H9 (cell line): ENCODE measurements around the gene TRIM52. TPM values are rescaled to one million over a fixed set of nuclear protein-coding genes. Genes with fewer than 3 reads are reported as not detected.
A peak's percentile ranks its signal among the peaks of the same experiment; 100 is the strongest.

ENCODE experiments used
- DNase-seq: peaks from one replicate; pipeline ENCODE4 v3.0.0-alpha.2; 2017
- H2AFZ ChIP-seq: one replicate; pipeline ENCODE4 v1.6.1; 2013; ENCODE audit warnings: mild to moderate bottlenecking, low read length, control low read depth, moderate library complexity
- H2AK5ac ChIP-seq: 2 replicates; pipeline ENCODE4 v1.6.1; 2013; ENCODE audit warnings: low read length, control low read depth, mixed read lengths; ENCODE audit not compliant: insufficient read length
- H2BK120ac ChIP-seq: one replicate; pipeline ENCODE4 v1.6.1; 2013; ENCODE audit warnings: low read depth, mild to moderate bottlenecking, low read length, control low read depth, inconsistent platforms; ENCODE audit not compliant: poor library complexity, severe bottlenecking
- H2BK12ac ChIP-seq: 2 replicates; pipeline ENCODE4 v1.6.1; 2013; ENCODE audit warnings: low read length, control low read depth, mixed read lengths, low read depth; ENCODE audit not compliant: insufficient read length
- H2BK15ac ChIP-seq: 2 replicates; pipeline ENCODE4 v1.6.1; 2013; ENCODE audit warnings: low read depth, low read length, control low read depth
- H2BK20ac ChIP-seq: one replicate; pipeline ENCODE4 v1.6.1; 2013; ENCODE audit warnings: low read depth, mild to moderate bottlenecking, low read length, control low read depth, inconsistent platforms; ENCODE audit not compliant: poor library complexity, severe bottlenecking
- H2BK5ac ChIP-seq: 2 replicates; pipeline ENCODE4 v1.6.1; 2013; ENCODE audit warnings: low read length, control low read depth, mixed read lengths; ENCODE audit not compliant: insufficient read length
- H3K14ac ChIP-seq: 2 replicates; pipeline ENCODE4 v1.6.1; 2013; ENCODE audit warnings: low read length, control low read depth; ENCODE audit not compliant: insufficient read depth
- H3K18ac ChIP-seq: 2 replicates; pipeline ENCODE4 v1.6.1; 2013; ENCODE audit warnings: low read depth, mild to moderate bottlenecking, mixed read lengths, low read length, control low read depth; ENCODE audit not compliant: insufficient read length
- H3K23ac ChIP-seq: 2 replicates; pipeline ENCODE4 v1.6.1; 2013; ENCODE audit warnings: low read length, control low read depth, mixed read lengths, low read depth; ENCODE audit not compliant: insufficient read length
- H3K23me2 ChIP-seq: 2 replicates; pipeline ENCODE4 v1.6.1; 2013; ENCODE audit warnings: low read depth, mild to moderate bottlenecking, mixed read lengths, low read length, control low read depth; ENCODE audit not compliant: insufficient read length, poor library complexity, severe bottlenecking
- H3K27ac ChIP-seq: 2 replicates; pipeline ENCODE4 v1.5.1; 2013; ENCODE audit warnings: low read length, control low read depth, mixed read lengths, low read depth; ENCODE audit not compliant: insufficient read length
- H3K27me3 ChIP-seq: 2 replicates; pipeline ENCODE4 v1.6.1; 2013; ENCODE audit warnings: low read length, control low read depth, inconsistent platforms; ENCODE audit not compliant: insufficient read depth
- H3K4ac ChIP-seq: 2 replicates; pipeline ENCODE4 v1.6.1; 2013; ENCODE audit warnings: low read depth, mild to moderate bottlenecking, control low read depth, inconsistent platforms, low read length, moderate library complexity
- H3K4me1 ChIP-seq: 2 replicates; pipeline ENCODE4 v1.6.1; 2013; ENCODE audit warnings: low read length, control low read depth, inconsistent platforms; ENCODE audit not compliant: insufficient read depth
- H3K4me2 ChIP-seq: 2 replicates; pipeline ENCODE4 v1.6.1; 2013; ENCODE audit warnings: low read length, control low read depth, mixed read lengths; ENCODE audit not compliant: insufficient read length, insufficient read depth
- H3K56ac ChIP-seq: 2 replicates; pipeline ENCODE4 v1.6.1; 2013; ENCODE audit warnings: low read depth, mild to moderate bottlenecking, mixed read lengths, low read length, control low read depth; ENCODE audit not compliant: insufficient read length
- H3K79me1 ChIP-seq: 2 replicates; pipeline ENCODE4 v1.6.1; 2013; ENCODE audit warnings: low read depth, mild to moderate bottlenecking, moderate library complexity, low read length, control low read depth, inconsistent platforms; ENCODE audit not compliant: insufficient read depth, poor library complexity, severe bottlenecking
- H3K79me2 ChIP-seq: 2 replicates; pipeline ENCODE4 v1.6.1; 2013; ENCODE audit warnings: low read length, control low read depth, inconsistent platforms; ENCODE audit not compliant: insufficient read depth
- H3K9ac ChIP-seq: 2 replicates; pipeline ENCODE4 v1.6.1; 2013; ENCODE audit warnings: low read length, control low read depth, mixed read lengths; ENCODE audit not compliant: insufficient read length; ENCODE audit errors: extremely low read depth
- H3K9me3 ChIP-seq: one replicate; pipeline ENCODE4 v1.6.1; 2013; ENCODE audit warnings: low read depth, low read length, inconsistent platforms; ENCODE audit not compliant: control insufficient read depth
- H3T11ph ChIP-seq: one replicate; pipeline ENCODE4 v1.6.1; 2013; ENCODE audit warnings: mild to moderate bottlenecking, low read length, control low read depth, inconsistent platforms
- H4K20me1 ChIP-seq: one replicate; pipeline ENCODE4 v1.6.1; 2013; ENCODE audit not compliant: control insufficient read depth, insufficient read length, insufficient read depth
- H4K5ac ChIP-seq: 2 replicates; pipeline ENCODE4 v1.6.1; 2013; ENCODE audit warnings: low read depth, mild to moderate bottlenecking, mixed read lengths, low read length, control low read depth; ENCODE audit not compliant: insufficient read length
- H4K8ac ChIP-seq: replicated peaks from 2 replicates; pipeline ENCODE4 v1.6.1; 2013; ENCODE audit warnings: low read length, control low read depth, mixed read lengths, low read depth; ENCODE audit not compliant: insufficient read length
- H4K91ac ChIP-seq: 2 replicates; pipeline ENCODE4 v1.6.1; 2013; ENCODE audit warnings: low read depth, mild to moderate bottlenecking, moderate library complexity, mixed read lengths, low read length, control low read depth; ENCODE audit not compliant: insufficient read length
- H3K27ac Mint-ChIP-seq, 3 experiments: 2 replicates in 2 of 3; 3 replicates in 1 of 3; pipeline ENCODE4 v1.8.0; 2020 to 2021; ENCODE audit warnings: mixed read lengths in 3 of 3, mild to moderate bottlenecking in 1 of 3, moderate library complexity in 1 of 3
- H3K27me3 Mint-ChIP-seq: 2 replicates; pipeline ENCODE4 v1.8.0; 2021; ENCODE audit warnings: low read depth, mild to moderate bottlenecking, moderate library complexity, mixed read lengths
- H3K36me3 Mint-ChIP-seq, 3 experiments: 2 replicates in 2 of 3; 3 replicates in 1 of 3; pipeline ENCODE4 v1.8.0; 2020 to 2021; ENCODE audit warnings: low read depth in 3 of 3, mixed read lengths in 3 of 3; ENCODE audit not compliant: insufficient read depth in 1 of 3
- H3K4me1 Mint-ChIP-seq, 2 experiments: 2 replicates each; pipeline ENCODE4 v1.8.0; 2020; ENCODE audit warnings: mixed read lengths in 2 of 2
- H3K4me3 Mint-ChIP-seq, 2 experiments: 2 replicates in 1 of 2; 3 replicates in 1 of 2; pipeline ENCODE4 v1.8.0; 2020 to 2021; ENCODE audit warnings: mild to moderate bottlenecking in 2 of 2, mixed read lengths in 2 of 2, moderate library complexity in 1 of 2
- H3K9me3 Mint-ChIP-seq, 2 experiments: 2 replicates in 1 of 2; 3 replicates in 1 of 2; pipeline ENCODE4 v1.8.0; 2020; ENCODE audit warnings: mild to moderate bottlenecking in 2 of 2, mixed read lengths in 2 of 2, moderate library complexity in 1 of 2
- WGBS: extraction: QIAGEN DNeasy Blood & Tissue Kit; methylation state at CpG from one replicate; pipeline ENCODE4 v1.1.7; 2013; ENCODE audit warnings: missing lambda C conversion rate, low lambda C conversion rate, mixed read lengths; ENCODE audit not compliant: insufficient read length; ENCODE audit errors: extremely low coverage; 5-methylcytosine and 5-hydroxymethylcytosine counted together
- total RNA-seq: library from RNA; stranded (reverse); gene quantifications from 2 replicates; pipeline ENCODE4 v1.2.1, GENCODE V29; 2021
- TF ChIP-seq, protein P1 (sequence below): fragments of 200-600 bp; sonication (generic); conservative IDR thresholded peaks from 3 replicates; pipeline ENCODE4 v1.8.0; 2021; ENCODE audit warnings: antibody characterized with exemption, mild to moderate bottlenecking

The TRIM52 gene
- total RNA-seq, 1 experiment from 2014 or later = 5.1 TPM

GRCh38 chr5:181261320-181262049 is 542 bp upstream of the TRIM52 start:
- no CpG with 5 or more reads among the region's 59 CpGs for WGBS
- peaks cover 17% of the 10 kb centered on the region for H3K23me2 ChIP-seq
- no peak overlapping the region for H4K91ac ChIP-seq
- no peak overlapping the region for H4K5ac ChIP-seq
- Mint-ChIP-seq H3K9me3 (no peaks in the 10 kb centered on the region), H3K27ac (peak overlapping the region; percentile 91 to 96 (median 95); a peak in 6 of 7 replicates), H3K4me1 (peaks cover 24 to 34% of the 10 kb centered on the region in 2 experiments), H3K4me3 (peak overlapping the region; percentile 89 to 93), H3K27me3 (no peaks in the 10 kb centered on the region), H3K36me3 (peaks cover 12 to 19% (median 19%) of the 10 kb centered on the region in 3 experiments; a peak in 6 of 7 replicates)
- no peak overlapping the region for H3K56ac ChIP-seq
- peaks cover 4% of the 10 kb centered on the region for H3K79me1 ChIP-seq
- H2BK120ac ChIP-seq = no peak overlapping the region
- H3K27me3 ChIP-seq = no peaks in the 10 kb centered on the region
- no peak overlapping the region for H3K27ac ChIP-seq
- H3K14ac ChIP-seq = peak overlapping the region; percentile 64; the same call in 1 of the 2 replicates
- no peak overlapping the region for H3K4ac ChIP-seq
- no peak overlapping the region for H2AFZ ChIP-seq
- no peak overlapping the region for H2AK5ac ChIP-seq
- peak overlapping the region; percentile 66 for H3K9ac ChIP-seq
- H3K9me3 ChIP-seq = no peaks in the 10 kb centered on the region
- H3K18ac ChIP-seq = peak overlapping the region; percentile 73
- peaks cover 2% of the 10 kb centered on the region; the same call in 1 of the 2 replicates for H3K4me1 ChIP-seq
- peaks cover 2% of the 10 kb centered on the region; the same call in 1 of the 2 replicates for H3K79me2 ChIP-seq
- H2BK5ac ChIP-seq = no peak overlapping the region
- H3T11ph ChIP-seq = no peak overlapping the region
- H2BK20ac ChIP-seq = no peak overlapping the region
- no peak overlapping the region for H2BK12ac ChIP-seq
- H2BK15ac ChIP-seq = no peak overlapping the region
- H4K8ac ChIP-seq = no peak overlapping the region
- H3K4me2 ChIP-seq = peak overlapping the region; percentile 99
- DNase-seq = peak; percentile 70
- H4K20me1 ChIP-seq = no peaks in the 10 kb centered on the region
- no peak overlapping the region for H3K23ac ChIP-seq
- TF ChIP-seq, protein P1, sequence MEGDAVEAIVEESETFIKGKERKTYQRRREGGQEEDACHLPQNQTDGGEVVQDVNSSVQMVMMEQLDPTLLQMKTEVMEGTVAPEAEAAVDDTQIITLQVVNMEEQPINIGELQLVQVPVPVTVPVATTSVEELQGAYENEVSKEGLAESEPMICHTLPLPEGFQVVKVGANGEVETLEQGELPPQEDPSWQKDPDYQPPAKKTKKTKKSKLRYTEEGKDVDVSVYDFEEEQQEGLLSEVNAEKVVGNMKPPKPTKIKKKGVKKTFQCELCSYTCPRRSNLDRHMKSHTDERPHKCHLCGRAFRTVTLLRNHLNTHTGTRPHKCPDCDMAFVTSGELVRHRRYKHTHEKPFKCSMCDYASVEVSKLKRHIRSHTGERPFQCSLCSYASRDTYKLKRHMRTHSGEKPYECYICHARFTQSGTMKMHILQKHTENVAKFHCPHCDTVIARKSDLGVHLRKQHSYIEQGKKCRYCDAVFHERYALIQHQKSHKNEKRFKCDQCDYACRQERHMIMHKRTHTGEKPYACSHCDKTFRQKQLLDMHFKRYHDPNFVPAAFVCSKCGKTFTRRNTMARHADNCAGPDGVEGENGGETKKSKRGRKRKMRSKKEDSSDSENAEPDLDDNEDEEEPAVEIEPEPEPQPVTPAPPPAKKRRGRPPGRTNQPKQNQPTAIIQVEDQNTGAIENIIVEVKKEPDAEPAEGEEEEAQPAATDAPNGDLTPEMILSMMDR = no peak
